HepG2 (cell line): ENCODE data around the gene EPHA1. TPM values are rescaled to one million over a fixed set of nuclear protein-coding genes. Genes with fewer than 3 reads are reported as not detected.
A peak's percentile ranks its signal among the peaks of the same experiment; 100 is the strongest.

ENCODE experiments used
- ARHGAP35 ChIP-seq: sonication (generic); formaldehyde crosslinking; IDR thresholded peaks from 2 replicates; pipeline ENCODE4 v1.9.0; 2022; ENCODE audit warnings: mild to moderate bottlenecking, inconsistent platforms, moderate library complexity, missing genetic modification reagents, borderline replicate concordance
- BRD4 ChIP-seq: sonication (generic); formaldehyde crosslinking; IDR thresholded peaks from 2 replicates; pipeline ENCODE4 v1.4.0; 2020; ENCODE audit warnings: missing genetic modification reagents
- MTA3 ChIP-seq: sonication (generic); formaldehyde crosslinking; IDR thresholded peaks from 2 replicates; pipeline ENCODE4 v1.4.0; 2020; ENCODE audit warnings: missing genetic modification reagents
- NFE2L1 ChIP-seq: sonication (generic); formaldehyde crosslinking; IDR thresholded peaks from 2 replicates; pipeline ENCODE4 v1.4.0; 2020; ENCODE audit warnings: missing genetic modification reagents, mild to moderate bottlenecking, borderline replicate concordance
- RBM39 ChIP-seq: fragments of 200-400 bp; formaldehyde crosslinking; IDR thresholded peaks from one replicate; pipeline ENCODE4 v1.6.1; 2018; ENCODE audit warnings: antibody characterized with exemption, mild to moderate bottlenecking, low read depth, low read length; ENCODE audit not compliant: poor library complexity, severe bottlenecking
- SSRP1 ChIP-seq: IDR thresholded peaks from 2 replicates; pipeline ENCODE4 v1.6.1; 2016; ENCODE audit warnings: control low read depth
- SUZ12 ChIP-seq: fragments of 150-350 bp; IDR thresholded peaks from 2 replicates; pipeline ENCODE4 v1.6.1; 2014; ENCODE audit warnings: low read depth, low read length
- TSC22D2 ChIP-seq: sonication (generic); formaldehyde crosslinking; IDR thresholded peaks from 2 replicates; pipeline ENCODE4 v1.5.1; 2020; ENCODE audit warnings: missing genetic modification reagents, mild to moderate bottlenecking, borderline replicate concordance
- ZBTB7A ChIP-seq: sonication (generic); formaldehyde crosslinking; IDR thresholded peaks from 2 replicates; pipeline ENCODE4 v1.8.0; 2022; ENCODE audit warnings: mild to moderate bottlenecking, missing genetic modification reagents
- ZFP91 ChIP-seq: sonication (generic); formaldehyde crosslinking; IDR thresholded peaks from 2 replicates; pipeline ENCODE4 v1.9.0; 2022; ENCODE audit warnings: missing genetic modification reagents, mild to moderate bottlenecking, borderline replicate concordance
- ZNF3 ChIP-seq: IDR thresholded peaks from 2 replicates; pipeline ENCODE4 v1.7.0; 2017; ENCODE audit warnings: inconsistent platforms
- ZNF34 ChIP-seq: sonication (generic); formaldehyde crosslinking; IDR thresholded peaks from 2 replicates; pipeline ENCODE4 v1.4.0; 2020; ENCODE audit warnings: mild to moderate bottlenecking, missing genetic modification reagents, borderline replicate concordance
- ZNF792 ChIP-seq: IDR thresholded peaks from 2 replicates; pipeline ENCODE4 v1.6.1; 2016
- polyA plus RNA-seq, 8 experiments: library from polyadenylated mRNA; depleted of rRNA in 3 of 8; stranded (reverse) in 7 of 8; unstranded in 1 of 8; fragments of >200 nt; fragmentation: Illumina TruSeq in 4 of 8; extraction: Trizol in 4 of 8; gene quantifications; 2 replicates each; pipeline versions ENCODE4 v1.2.1 to v1.2.3, GENCODE V29; 2011 to 2016; ENCODE audit warnings: low read depth in 4 of 8, missing spikeins in 1 of 8, mixed read lengths in 1 of 8; ENCODE audit not compliant: insufficient read depth in 1 of 8
- total RNA-seq, 5 experiments: library from RNA; depleted of rRNA; stranded (reverse); fragments of >200 nt; fragmentation: Illumina TruSeq; extraction: Trizol; gene quantifications; 2 replicates each; pipeline ENCODE4 v1.2.3, GENCODE V29; 2016; ENCODE audit warnings: low read depth in 1 of 5
- TF ChIP-seq, protein P1 (sequence below): sonication (generic); formaldehyde crosslinking; IDR thresholded peaks from 2 replicates; pipeline ENCODE4 v1.4.0; 2020; ENCODE audit warnings: missing genetic modification reagents
- TF ChIP-seq, protein P2 (sequence below): sonication (generic); formaldehyde crosslinking; IDR thresholded peaks from 2 replicates; pipeline ENCODE4 v1.4.0; 2020; ENCODE audit warnings: missing genetic modification reagents
- TF ChIP-seq, protein P3 (sequence below): sonication (generic); formaldehyde crosslinking; IDR thresholded peaks from 2 replicates; pipeline ENCODE4 v1.4.0; 2020; ENCODE audit warnings: missing genetic modification reagents; ENCODE audit errors: not compliant biosample characterization
- TF ChIP-seq, protein P4 (sequence below): fragments of 450-650 bp; IDR thresholded peaks from 2 replicates; pipeline ENCODE4 v1.6.1; 2017; ENCODE audit warnings: mild to moderate bottlenecking

The EPHA1 gene
- total and polyA plus RNA-seq, 2 of the 13 experiments (the other 11 are each of a cell fraction or from before 2014, with no cell fraction given), result 4.6 to 17.1 TPM

GRCh38 chr7:143395187-143396149 is 13.2 kb downstream of the EPHA1 start (continued):
- TF ChIP-seq, protein P1, sequence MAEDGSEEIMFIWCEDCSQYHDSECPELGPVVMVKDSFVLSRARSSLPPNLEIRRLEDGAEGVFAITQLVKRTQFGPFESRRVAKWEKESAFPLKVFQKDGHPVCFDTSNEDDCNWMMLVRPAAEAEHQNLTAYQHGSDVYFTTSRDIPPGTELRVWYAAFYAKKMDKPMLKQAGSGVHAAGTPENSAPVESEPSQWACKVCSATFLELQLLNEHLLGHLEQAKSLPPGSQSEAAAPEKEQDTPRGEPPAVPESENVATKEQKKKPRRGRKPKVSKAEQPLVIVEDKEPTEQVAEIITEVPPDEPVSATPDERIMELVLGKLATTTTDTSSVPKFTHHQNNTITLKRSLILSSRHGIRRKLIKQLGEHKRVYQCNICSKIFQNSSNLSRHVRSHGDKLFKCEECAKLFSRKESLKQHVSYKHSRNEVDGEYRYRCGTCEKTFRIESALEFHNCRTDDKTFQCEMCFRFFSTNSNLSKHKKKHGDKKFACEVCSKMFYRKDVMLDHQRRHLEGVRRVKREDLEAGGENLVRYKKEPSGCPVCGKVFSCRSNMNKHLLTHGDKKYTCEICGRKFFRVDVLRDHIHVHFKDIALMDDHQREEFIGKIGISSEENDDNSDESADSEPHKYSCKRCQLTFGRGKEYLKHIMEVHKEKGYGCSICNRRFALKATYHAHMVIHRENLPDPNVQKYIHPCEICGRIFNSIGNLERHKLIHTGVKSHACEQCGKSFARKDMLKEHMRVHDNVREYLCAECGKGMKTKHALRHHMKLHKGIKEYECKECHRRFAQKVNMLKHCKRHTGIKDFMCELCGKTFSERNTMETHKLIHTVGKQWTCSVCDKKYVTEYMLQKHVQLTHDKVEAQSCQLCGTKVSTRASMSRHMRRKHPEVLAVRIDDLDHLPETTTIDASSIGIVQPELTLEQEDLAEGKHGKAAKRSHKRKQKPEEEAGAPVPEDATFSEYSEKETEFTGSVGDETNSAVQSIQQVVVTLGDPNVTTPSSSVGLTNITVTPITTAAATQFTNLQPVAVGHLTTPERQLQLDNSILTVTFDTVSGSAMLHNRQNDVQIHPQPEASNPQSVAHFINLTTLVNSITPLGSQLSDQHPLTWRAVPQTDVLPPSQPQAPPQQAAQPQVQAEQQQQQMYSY, result peak; percentile 42; the same call in 1 of the 2 replicates
- TF ChIP-seq ZBTB7A (peak; percentile 71; the same call in 1 of the 2 replicates), ZNF34 (no peak), ZFP91 (CRISPR knock-in tag) (peak; percentile 88), SUZ12 (no peak), SSRP1 (CRISPR knock-in tag) (no peak), ZNF3 (no peak), RBM39 (no peak), BRD4 (CRISPR knock-in tag) (0 out of 2 replicates have a peak, but pooled peaks have one; percentile 22), NFE2L1 (CRISPR knock-in tag) (no peak), ARHGAP35 (CRISPR knock-in tag) (no peak), TSC22D2 (CRISPR knock-in tag) (no peak), MTA3 (CRISPR knock-in tag) (no peak), ZNF792 (CRISPR knock-in tag) (0 out of 2 replicates have a peak, but pooled peaks have one; percentile 48)
- TF ChIP-seq, protein P2, sequence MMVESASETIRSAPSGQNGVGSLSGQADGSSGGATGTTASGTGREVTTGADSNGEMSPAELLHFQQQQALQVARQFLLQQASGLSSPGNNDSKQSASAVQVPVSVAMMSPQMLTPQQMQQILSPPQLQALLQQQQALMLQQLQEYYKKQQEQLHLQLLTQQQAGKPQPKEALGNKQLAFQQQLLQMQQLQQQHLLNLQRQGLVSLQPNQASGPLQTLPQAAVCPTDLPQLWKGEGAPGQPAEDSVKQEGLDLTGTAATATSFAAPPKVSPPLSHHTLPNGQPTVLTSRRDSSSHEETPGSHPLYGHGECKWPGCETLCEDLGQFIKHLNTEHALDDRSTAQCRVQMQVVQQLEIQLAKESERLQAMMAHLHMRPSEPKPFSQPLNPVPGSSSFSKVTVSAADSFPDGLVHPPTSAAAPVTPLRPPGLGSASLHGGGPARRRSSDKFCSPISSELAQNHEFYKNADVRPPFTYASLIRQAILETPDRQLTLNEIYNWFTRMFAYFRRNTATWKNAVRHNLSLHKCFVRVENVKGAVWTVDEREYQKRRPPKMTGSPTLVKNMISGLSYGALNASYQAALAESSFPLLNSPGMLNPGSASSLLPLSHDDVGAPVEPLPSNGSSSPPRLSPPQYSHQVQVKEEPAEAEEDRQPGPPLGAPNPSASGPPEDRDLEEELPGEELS (CRISPR knock-in tag), result peak; percentile 82
- TF ChIP-seq, protein P3, sequence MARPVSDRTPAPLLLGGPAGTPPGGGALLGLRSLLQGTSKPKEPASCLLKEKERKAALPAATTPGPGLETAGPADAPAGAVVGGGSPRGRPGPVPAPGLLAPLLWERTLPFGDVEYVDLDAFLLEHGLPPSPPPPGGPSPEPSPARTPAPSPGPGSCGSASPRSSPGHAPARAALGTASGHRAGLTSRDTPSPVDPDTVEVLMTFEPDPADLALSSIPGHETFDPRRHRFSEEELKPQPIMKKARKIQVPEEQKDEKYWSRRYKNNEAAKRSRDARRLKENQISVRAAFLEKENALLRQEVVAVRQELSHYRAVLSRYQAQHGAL (CRISPR knock-in tag), result no peak
- TF ChIP-seq, protein P4, sequence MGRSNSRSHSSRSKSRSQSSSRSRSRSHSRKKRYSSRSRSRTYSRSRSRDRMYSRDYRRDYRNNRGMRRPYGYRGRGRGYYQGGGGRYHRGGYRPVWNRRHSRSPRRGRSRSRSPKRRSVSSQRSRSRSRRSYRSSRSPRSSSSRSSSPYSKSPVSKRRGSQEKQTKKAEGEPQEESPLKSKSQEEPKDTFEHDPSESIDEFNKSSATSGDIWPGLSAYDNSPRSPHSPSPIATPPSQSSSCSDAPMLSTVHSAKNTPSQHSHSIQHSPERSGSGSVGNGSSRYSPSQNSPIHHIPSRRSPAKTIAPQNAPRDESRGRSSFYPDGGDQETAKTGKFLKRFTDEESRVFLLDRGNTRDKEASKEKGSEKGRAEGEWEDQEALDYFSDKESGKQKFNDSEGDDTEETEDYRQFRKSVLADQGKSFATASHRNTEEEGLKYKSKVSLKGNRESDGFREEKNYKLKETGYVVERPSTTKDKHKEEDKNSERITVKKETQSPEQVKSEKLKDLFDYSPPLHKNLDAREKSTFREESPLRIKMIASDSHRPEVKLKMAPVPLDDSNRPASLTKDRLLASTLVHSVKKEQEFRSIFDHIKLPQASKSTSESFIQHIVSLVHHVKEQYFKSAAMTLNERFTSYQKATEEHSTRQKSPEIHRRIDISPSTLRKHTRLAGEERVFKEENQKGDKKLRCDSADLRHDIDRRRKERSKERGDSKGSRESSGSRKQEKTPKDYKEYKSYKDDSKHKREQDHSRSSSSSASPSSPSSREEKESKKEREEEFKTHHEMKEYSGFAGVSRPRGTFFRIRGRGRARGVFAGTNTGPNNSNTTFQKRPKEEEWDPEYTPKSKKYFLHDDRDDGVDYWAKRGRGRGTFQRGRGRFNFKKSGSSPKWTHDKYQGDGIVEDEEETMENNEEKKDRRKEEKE, result no peak
